HL-60 (cell line): Measurements from ENCODE around the gene ZSCAN25.

Experiments
- DNase-seq, 2 experiments: peaks; one replicate each; pipeline ENCODE4 v3.0.0-alpha.2; 2010 to 2020; ENCODE audit warnings: low read depth in 1 of 2, low spot score in 1 of 2
- H3K27ac ChIP-seq: fragments of 250-450 bp; sonication (Bioruptor Pico); replicated peaks from 2 replicates; pipeline ENCODE4 v1.5.1; 2020; ENCODE audit warnings: mild to moderate bottlenecking, moderate library complexity
- H3K27me3 ChIP-seq: fragments of 250-450 bp; sonication (Bioruptor Pico); 2 replicates; pipeline ENCODE4 v1.5.1; 2021; ENCODE audit warnings: mild to moderate bottlenecking, moderate library complexity; ENCODE audit not compliant: insufficient read depth, poor library complexity, severe bottlenecking
- H3K4me3 ChIP-seq: replicated peaks from 2 replicates; pipeline ENCODE4 v1.5.1; 2011; ENCODE audit warnings: mild to moderate bottlenecking, control low read depth, low read length; ENCODE audit not compliant: insufficient read depth
- GABPA ChIP-seq: IDR thresholded peaks from 2 replicates; pipeline ENCODE4 v1.6.1; 2012; ENCODE audit warnings: low read depth
- POLR2AphosphoS5 ChIP-seq: IDR thresholded peaks from 2 replicates; pipeline ENCODE4 v1.6.1; 2012; ENCODE audit warnings: low read depth
- SPI1 ChIP-seq: IDR thresholded peaks from 2 replicates; pipeline ENCODE4 v1.6.1; 2012; ENCODE audit warnings: low read depth, mild to moderate bottlenecking, borderline replicate concordance
- TF ChIP-seq, protein P1 (sequence below): IDR thresholded peaks from 2 replicates; pipeline ENCODE4 v1.6.1; 2012; ENCODE audit warnings: low read depth; ENCODE audit not compliant: insufficient replicate concordance
- TF ChIP-seq, protein P2 (sequence below): IDR thresholded peaks from one replicate; pipeline ENCODE4 v1.5.1; 2011; ENCODE audit warnings: low read length, control low read depth, inconsistent platforms; ENCODE audit not compliant: insufficient read depth

The ZSCAN25 gene

DNA sequence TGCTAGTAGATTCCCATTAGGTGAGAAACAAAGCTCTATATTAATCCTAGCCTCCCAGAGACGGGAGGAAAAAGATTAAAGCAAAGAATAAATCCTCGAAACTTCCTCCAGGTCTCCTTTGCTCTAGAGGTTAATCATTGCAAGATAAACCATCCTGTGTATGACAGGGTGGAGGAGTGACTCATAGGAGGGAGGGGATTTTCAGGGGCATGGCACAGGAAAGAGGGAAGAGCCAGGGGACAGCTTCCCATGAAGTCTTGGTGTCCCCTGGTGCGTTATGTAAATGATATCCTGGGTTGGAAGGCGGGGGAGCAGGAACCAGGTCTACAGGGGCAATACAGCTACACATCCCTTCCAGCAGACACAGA is 62.3 kb downstream of the ZSCAN25 start:
- H3K27ac ChIP-seq, result no peak overlapping the region
- TF ChIP-seq, protein P1, sequence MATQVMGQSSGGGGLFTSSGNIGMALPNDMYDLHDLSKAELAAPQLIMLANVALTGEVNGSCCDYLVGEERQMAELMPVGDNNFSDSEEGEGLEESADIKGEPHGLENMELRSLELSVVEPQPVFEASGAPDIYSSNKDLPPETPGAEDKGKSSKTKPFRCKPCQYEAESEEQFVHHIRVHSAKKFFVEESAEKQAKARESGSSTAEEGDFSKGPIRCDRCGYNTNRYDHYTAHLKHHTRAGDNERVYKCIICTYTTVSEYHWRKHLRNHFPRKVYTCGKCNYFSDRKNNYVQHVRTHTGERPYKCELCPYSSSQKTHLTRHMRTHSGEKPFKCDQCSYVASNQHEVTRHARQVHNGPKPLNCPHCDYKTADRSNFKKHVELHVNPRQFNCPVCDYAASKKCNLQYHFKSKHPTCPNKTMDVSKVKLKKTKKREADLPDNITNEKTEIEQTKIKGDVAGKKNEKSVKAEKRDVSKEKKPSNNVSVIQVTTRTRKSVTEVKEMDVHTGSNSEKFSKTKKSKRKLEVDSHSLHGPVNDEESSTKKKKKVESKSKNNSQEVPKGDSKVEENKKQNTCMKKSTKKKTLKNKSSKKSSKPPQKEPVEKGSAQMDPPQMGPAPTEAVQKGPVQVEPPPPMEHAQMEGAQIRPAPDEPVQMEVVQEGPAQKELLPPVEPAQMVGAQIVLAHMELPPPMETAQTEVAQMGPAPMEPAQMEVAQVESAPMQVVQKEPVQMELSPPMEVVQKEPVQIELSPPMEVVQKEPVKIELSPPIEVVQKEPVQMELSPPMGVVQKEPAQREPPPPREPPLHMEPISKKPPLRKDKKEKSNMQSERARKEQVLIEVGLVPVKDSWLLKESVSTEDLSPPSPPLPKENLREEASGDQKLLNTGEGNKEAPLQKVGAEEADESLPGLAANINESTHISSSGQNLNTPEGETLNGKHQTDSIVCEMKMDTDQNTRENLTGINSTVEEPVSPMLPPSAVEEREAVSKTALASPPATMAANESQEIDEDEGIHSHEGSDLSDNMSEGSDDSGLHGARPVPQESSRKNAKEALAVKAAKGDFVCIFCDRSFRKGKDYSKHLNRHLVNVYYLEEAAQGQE, result no peak
- no peak overlapping the region for H3K4me3 ChIP-seq
- DNase-seq, result no peak
- no peaks in the 10 kb centered on the region for H3K27me3 ChIP-seq

DNA sequence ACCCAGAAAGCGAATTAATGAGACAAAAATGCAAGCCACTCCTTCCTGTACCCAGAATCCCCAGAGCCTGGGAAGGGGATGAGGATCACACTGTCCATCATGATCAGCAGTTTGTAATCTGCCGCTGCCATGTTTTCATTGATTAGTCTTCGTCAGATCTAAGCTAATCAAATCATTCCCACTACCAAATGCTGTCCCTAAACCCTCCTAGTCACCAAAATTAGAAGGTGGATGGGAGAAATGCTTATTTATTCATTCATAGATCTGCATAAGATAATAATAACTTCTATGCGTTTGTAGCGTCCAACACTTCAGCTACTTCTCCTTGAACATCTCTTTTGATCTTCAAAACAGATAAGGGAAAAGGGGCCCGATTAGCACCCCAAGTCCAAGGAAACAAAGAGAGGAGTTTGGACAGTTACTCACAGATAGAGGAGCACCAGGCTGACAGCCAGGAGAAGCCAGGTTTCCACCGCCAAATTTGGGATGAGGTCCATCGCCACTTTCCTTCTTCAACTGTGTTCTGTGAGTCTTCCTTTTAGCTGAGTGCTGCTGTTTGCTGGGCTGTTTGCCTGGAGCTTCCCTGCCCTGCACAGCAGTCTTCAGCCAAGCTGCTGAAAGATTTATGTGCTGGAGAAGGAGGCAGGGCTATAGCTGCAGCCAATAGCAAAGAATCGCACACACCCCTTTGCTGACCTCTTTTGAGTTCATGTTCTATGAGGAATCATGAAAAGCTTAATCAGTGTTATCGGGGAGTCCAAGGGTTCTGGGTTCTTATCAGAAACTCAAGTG is 62.9 kb downstream of the ZSCAN25 start, which contains the start of gene CYP3A5:
TSS of gene CYP3A5 (minus strand) at position 597 of the 792 bp plus-strand sequence. CDS start at position 497, 100 bp downstream.
- Histone ChIP-seq H3K4me3 (no peak within 1 kb of the TSS), H3K27ac (no peak within 1 kb of the TSS), H3K27me3 (no peaks in the 10 kb centered on the region)
- DNase-seq, result no peak
- TF ChIP-seq, protein P2, sequence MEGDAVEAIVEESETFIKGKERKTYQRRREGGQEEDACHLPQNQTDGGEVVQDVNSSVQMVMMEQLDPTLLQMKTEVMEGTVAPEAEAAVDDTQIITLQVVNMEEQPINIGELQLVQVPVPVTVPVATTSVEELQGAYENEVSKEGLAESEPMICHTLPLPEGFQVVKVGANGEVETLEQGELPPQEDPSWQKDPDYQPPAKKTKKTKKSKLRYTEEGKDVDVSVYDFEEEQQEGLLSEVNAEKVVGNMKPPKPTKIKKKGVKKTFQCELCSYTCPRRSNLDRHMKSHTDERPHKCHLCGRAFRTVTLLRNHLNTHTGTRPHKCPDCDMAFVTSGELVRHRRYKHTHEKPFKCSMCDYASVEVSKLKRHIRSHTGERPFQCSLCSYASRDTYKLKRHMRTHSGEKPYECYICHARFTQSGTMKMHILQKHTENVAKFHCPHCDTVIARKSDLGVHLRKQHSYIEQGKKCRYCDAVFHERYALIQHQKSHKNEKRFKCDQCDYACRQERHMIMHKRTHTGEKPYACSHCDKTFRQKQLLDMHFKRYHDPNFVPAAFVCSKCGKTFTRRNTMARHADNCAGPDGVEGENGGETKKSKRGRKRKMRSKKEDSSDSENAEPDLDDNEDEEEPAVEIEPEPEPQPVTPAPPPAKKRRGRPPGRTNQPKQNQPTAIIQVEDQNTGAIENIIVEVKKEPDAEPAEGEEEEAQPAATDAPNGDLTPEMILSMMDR, result no peak
- TF ChIP-seq POLR2AphosphoS5 (no peak), SPI1 (no peak), GABPA (no peak)
- TF ChIP-seq, protein P1, result no peak
